VCaP (cell line): ENCODE measurements around the gene DYNLT2B.
"Not testable (repeated sequence)": the region's sequence is repeated elsewhere in the genome, so short reads cannot be mapped to it uniquely, and the experiment has no call there.

Experiments
- H3K27ac ChIP-seq: fragments of 450-650 bp; 2 replicates; pipeline ENCODE4 v1.5.1; 2017
- TF ChIP-seq, protein P1 (sequence below): fragments of 450-650 bp; conservative IDR thresholded peaks from 2 replicates; pipeline ENCODE4 v1.5.1; 2017; ENCODE audit warnings: mild to moderate bottlenecking, moderate library complexity

The DYNLT2B gene

DNA sequence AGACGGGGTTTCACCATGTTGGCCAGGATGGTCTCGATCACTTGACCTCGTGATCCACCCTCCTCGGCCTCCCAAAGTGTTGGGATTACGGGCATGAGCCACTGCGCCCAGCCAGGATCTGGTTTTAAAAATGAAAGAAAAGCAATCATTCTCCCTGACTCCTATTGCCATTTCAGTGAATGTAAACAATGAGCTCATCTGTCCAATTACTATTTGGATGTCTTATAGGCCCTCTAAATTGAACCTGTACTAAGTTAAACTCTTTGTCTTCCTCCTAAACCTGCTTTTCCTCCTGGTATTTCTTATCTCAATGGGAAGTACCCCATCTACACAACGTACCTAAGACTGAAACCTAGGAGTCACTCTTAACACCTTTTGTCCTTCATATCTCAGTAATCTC lies 54.2 kb downstream of the DYNLT2B start:
- H3K27ac ChIP-seq = no peak overlapping the region
- TF ChIP-seq, protein P1, sequence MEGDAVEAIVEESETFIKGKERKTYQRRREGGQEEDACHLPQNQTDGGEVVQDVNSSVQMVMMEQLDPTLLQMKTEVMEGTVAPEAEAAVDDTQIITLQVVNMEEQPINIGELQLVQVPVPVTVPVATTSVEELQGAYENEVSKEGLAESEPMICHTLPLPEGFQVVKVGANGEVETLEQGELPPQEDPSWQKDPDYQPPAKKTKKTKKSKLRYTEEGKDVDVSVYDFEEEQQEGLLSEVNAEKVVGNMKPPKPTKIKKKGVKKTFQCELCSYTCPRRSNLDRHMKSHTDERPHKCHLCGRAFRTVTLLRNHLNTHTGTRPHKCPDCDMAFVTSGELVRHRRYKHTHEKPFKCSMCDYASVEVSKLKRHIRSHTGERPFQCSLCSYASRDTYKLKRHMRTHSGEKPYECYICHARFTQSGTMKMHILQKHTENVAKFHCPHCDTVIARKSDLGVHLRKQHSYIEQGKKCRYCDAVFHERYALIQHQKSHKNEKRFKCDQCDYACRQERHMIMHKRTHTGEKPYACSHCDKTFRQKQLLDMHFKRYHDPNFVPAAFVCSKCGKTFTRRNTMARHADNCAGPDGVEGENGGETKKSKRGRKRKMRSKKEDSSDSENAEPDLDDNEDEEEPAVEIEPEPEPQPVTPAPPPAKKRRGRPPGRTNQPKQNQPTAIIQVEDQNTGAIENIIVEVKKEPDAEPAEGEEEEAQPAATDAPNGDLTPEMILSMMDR = no peak

DNA sequence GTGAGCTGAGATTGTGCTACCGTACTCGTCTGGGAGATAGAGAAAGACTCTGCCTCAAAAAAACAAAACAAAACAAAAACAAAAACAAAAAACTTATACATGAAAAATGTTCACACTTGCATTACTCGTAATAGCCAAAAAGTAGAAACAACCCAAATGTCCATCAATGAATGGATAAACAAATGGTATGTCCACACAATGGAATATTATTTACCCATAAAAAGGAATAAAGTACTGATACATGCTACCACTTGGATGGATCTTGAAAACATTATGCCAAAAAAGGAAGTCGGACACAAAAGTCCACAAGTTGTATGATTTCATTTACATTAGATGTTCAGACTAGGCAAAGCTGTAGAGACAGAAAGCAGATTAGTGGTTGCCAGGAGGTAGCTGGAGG lies 57.3 kb downstream of the DYNLT2B start:
- H3K27ac ChIP-seq = no peak overlapping the region
- TF ChIP-seq, protein P1 = no peak

DNA sequence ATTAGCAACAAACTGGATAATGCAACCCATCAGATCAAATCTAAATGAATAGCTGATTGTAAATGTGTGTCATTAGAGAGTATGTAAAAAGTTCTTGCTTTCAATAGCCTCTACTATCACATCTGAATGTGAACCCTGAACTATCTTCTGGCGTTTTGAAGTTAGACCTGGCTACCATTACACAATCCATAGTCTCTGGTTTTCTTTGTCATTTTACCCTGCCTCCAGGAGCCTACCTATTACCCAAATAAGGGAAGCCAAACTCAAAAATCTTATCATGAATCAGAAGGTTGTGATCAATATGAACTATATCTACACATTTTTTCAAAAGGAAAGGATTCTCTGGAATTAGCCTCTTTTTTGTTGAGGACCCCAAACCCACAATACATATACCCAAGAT lies 62.3 kb downstream of the DYNLT2B start:
- TF ChIP-seq, protein P1 = no peak
- H3K27ac ChIP-seq = peak overlapping the region; percentile 51; the same call in 1 of the 2 replicates

DNA sequence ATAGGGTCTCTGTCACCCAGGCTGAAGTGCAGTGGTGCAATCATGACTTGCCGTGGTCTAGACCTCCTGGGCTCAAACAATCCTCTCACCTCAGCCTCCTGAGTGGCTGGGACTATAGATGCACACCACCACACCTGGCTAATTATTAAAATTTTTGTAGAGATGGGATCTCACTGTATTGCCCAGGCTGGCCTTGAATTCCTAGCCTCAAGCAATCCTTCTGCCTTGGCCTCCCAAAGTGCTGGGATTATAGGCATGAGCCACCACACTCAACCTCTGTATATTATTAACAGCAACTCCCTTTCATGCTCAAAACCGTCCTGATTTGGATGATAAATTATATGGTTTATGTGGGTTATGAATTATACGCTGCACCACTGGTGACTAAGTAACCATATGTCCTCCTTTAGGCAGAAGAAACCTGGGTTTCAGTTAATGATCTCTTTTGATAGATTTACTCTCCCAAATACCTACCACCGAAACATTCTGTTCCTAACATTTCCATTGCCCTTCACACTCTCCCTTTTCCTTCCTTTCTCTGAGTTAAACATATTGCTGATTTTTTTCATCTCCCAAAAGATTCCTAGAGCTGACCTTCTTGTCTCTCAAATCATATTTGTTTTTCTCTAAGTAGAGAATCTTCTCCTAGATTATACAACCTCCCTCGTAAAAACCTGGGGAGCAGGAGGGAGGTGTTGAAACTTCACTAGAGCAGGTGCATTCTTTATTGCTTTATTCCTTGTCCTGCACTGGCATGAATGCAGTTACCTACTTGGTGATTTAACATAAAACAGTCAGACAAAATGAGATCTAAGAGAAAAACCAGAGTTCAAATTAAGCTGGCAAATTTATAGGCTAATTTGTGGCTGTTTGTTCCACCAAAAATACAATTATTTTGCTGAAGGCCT lies 63.4 kb downstream of the DYNLT2B start:
- H3K27ac ChIP-seq = peak overlapping the region; percentile 51
- TF ChIP-seq, protein P1 = no peak

DNA sequence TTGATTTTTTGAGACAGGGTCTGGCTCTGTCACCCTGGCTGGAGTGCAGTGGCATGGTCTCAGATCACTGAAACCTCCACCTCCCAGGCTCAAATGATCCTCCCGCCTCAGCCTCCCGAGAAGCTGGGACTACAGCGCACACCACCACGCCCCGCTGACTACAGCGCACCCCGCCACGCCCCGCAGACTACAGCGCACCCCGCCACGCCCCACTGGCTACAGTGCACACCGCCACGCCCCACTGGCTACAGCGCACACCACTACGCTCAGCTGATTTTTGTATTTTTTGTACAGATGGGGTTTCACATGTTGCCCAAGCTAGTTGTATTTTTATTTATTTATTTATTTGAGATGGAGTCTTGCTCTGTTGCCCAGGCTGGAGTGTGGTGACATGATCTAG lies 66.1 kb downstream of the DYNLT2B start:
- TF ChIP-seq, protein P1 = no peak
- no peak overlapping the region for H3K27ac ChIP-seq

DNA sequence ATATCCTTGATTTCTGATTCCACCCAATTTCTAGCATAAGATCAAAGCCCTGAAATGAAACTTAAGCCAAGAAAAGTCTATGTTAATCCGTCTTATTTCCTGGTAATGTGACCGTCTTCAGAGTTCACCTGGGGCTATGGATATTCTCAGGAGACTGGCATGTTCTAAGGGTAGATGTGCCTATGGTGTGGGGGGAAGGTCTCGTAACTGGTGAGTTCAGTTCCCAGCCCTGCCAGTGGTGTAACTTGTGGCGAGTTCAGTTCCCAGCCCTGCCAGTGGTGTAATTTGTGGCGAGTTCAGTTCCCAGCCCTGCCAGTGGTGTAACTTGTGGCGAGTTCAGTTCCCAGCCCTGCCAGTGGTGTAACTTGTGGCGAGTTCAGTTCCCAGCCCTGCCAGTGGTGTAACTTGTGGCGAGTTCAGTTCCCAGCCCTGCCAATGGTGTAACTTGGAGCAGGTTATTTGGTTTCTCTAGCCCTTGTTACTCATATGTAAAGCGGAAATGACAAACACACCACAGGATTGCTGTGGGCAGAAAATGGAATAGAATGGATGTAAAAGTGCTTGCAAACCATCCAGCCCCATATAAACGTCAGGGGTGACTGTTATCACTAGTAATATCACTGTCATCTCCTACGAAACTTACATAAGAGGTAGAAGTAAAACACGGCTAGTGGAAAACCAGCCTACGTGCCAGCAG lies 71.3 kb downstream of the DYNLT2B start:
- no peak overlapping the region for H3K27ac ChIP-seq
- TF ChIP-seq, protein P1 = no peak

DNA sequence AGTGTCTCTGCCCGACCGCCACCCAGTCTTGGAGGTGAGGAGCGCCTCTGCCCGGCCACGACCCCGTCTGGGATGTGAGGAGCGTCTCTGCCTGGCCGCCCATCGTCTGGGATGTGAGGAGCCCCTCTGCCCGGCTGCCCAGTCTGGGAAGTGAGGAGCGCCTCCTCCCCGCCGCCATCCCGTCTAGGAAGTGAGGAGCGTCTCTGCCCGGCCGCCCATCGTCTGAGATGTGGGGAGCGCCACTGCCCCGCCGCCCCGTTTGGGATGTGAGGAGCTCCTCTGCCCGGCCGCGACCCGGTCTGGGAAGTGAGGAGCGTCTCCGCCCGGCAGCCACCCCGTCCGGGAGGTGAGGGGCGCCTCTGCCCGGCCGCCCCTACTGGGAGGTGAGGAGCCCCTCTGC lies 73.9 kb downstream of the DYNLT2B start:
- H3K27ac ChIP-seq = not testable (repeated sequence)

DNA sequence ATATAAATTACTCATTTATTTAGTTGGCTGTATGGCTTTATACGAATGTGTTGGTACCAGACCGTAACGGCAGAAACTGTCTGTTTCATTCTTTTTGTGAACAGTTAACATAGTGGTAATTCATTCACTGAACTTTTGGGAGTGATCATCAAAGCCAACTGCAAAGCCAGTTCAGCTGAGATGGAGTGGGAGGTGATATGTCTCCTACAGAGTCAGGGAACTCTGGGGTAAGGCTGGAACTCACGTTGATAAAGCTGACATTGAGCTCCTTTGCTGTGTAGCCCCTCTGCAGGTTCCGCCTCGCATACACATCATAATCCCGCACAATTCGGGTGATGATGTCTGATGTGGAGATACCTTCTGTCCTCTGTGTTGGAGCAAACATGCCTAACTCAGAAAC lies 76.3 kb downstream of the DYNLT2B start:
- TF ChIP-seq, protein P1 = no peak
- no peak overlapping the region for H3K27ac ChIP-seq
